Measurements from ENCODE around the gene SERPINC1. TPM values are rescaled to one million over a fixed set of nuclear protein-coding genes. Genes with fewer than 3 reads are reported as not detected.

The SERPINC1 gene
- total RNA-seq, 4 donors from 2014 or later, result 0.51 TPM; not detected in 3

- no peak for TF ChIP-seq CTCF (IDR thresholded peaks at IDR 0.05; ENCODE audit: low read depth)
Measured at GRCh38 chr1:173888749-173889148, 28.4 kb downstream of the SERPINC1 start.

- TF ChIP-seq CTCF (IDR thresholded peaks at IDR 0.05; ENCODE audit: low read depth), result no peak
Measured at GRCh38 chr1:173887627-173888026, 29.5 kb downstream of the SERPINC1 start.

GRCh38 chr1:173886746-173887611 is 30.1 kb downstream of the SERPINC1 start:
- TF ChIP-seq CTCF (IDR thresholded peaks at IDR 0.05; ENCODE audit: low read depth), result no peak

- TF ChIP-seq CTCF (IDR thresholded peaks at IDR 0.05; ENCODE audit: low read depth), result no peak
Measured at GRCh38 chr1:173884701-173885100, 32.4 kb downstream of the SERPINC1 start.

GRCh38 chr1:173878251-173878650 is 38.9 kb downstream of the SERPINC1 start:
- TF ChIP-seq CTCF (IDR thresholded peaks at IDR 0.05; ENCODE audit: low read depth), result no peak

GRCh38 chr1:173876732-173877131 is 40.4 kb downstream of the SERPINC1 start:
- TF ChIP-seq CTCF (IDR thresholded peaks at IDR 0.05; ENCODE audit: low read depth), result no peak

- TF ChIP-seq CTCF (IDR thresholded peaks at IDR 0.05; ENCODE audit: low read depth), result no peak
Measured at GRCh38 chr1:173871500-173871899, 45.6 kb downstream of the SERPINC1 start.
